Fibroblast of skin of left biceps (primary cell): ENCODE results near the gene RTEL1.

Source experiments
- DNase-seq, 2 experiments: peaks; one replicate each; pipeline ENCODE4 v3.0.0-alpha.2; 2013; ENCODE audit warnings: low read depth in 2 of 2

Gene RTEL1

DNA sequence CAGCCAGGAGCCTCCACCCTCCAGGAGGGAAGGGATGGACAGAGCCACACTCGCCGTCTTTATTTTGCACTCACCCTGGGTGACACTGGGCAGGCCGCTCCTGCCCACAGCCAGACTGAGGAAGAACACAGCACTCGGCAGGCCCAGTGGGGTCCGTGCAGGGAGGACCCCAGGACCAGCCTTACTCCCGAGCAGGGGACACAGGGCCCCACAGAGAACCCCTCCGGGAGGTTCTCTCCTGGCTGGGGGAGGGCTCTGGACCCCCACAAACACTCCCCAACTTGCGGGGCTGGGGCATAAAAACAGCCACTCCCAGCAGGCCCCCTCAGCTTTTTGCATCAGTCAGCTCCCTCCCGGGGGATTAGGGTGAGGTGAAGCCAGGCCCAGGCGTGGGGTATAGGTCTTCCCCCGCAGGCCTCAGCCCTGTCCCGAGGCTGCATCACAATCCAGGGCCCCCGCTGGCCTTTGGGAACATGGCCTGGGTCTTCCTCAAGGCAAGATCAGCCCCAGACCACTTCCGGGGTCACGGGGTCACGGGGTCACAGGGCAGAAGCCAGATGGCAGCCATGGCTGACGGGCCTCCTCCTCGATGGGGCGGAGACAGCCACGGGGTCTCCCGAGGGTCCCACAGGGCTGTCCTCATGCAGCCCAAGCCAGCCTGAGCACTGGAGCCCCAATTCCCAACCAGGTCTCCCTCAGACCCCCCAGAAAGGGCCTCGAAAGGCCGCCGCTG, 41.5 kb downstream of the RTEL1 start:
- no peak for DNase-seq

GRCh38 chr20:63700199-63701050, 42.3 kb downstream of the RTEL1 start:
- no peak for DNase-seq

DNA sequence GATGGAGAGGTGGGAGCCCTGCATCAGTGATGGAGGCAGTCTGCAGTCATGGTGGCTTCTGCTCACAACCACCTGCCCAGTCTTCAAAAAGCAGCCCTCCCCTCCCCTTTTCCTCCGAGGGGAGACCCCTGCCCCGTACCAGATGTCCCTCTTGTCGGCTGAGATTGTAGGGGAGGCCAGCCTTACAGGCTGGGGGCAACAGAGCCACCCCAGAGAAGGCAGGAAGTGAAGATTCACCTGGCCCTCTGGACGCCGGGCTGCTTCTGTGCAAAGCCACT, 42.9 kb downstream of the RTEL1 start:
- DNase-seq = no peak

- no peak for DNase-seq
These were observed 43.4 kb downstream of the RTEL1 start for GRCh38 chr20:63701329-63702035.

- no peak for DNase-seq
These were observed 44.0 kb downstream of the RTEL1 start for GRCh38 chr20:63702036-63702665.

DNA sequence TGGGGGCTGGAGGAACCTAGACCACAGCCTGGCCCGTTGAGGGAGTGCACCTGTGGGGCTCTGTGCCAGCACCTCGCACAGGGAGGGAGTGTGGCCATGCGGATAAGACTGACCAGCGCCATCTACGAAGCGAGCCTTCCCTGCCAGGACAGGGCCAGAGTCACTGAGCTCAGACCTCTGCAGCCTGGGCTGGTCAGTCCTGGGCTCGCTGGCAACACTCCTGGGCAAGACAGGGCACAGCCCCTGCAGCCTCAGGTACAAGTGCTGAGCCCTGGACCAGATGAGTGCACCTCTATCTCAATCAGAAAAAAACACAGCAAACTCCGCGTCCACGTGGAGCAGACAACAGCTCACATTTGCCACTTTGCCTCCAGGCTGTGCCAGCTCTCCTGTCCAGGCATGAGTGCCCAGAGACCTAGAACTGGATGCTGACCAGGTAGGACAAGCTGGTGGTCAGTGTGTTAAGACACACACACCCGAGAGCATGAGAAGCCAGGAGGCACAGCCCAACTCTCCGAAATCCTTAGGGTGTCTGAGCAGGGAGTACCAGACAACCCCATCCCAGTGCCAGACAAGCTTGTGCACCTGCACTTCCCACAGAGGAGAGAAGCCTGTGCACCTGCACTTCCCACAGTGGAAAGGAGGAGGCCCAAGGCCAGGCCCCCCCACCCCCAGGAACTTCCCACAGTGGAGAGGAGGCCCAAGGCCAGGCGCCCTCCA, 44.8 kb downstream of the RTEL1 start:
- no peak for DNase-seq

DNA sequence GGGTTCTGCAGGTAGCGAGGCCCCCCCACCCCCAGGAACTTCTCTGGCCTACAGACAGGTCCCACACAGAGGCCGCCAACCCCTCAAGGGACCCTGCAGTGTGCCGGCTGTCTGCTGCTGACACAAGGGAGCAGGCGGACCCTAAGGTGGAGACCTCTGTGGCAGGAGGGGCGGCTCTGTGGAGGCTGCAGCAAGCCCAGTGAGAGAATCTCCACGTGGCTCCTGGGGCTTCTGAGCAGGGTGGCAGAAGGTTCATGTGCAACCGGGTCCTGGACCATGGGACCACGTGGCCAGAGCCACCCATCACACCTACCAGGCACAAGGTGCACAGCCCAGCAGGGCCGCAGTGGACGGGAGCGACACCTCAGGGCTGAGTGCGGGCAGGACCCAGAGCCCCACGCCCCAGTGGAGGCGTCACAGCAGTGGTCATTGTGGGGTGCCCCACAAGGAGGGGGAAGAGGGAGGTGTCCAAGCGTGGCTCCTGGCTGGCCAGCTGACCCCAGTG, 45.4 kb downstream of the RTEL1 start:
- DNase-seq = no peak

DNA sequence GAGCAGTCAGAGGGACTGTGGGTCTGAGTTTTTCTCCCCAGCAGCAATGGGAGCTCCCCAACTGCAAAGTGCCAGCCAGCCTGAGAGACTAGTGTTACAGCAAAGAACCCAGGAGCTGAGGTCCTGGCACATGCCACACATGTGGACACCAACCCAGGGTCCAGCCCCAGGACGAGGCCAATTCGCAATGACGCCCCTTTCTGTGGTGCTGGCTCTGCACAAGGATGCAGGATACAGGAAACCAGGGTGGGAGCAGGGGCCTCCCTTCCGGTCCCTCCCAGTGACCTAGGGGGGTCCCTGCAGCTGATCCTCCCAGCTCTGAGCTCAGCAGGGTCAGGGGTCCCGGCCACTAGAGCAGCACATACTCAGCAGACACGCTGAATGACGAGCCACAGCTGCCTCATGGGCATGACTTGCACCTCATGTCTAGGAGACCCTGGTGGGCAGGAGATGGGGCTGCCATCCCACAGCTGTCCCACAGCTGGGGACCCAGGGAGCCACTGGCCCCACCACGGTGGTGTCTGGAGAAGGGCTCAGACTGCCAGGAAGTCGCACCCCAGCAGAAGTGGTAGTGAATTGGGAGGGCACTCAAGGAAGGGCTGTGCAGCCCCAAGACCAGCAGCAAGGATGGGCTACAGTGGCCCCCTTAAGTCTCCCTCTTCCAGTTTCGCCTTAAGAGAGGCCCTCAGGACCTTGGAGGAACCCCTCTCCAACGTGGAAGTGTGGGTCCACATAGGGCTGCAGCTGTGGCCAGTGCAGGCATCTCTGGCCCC, 46.0 kb downstream of the RTEL1 start:
- DNase-seq = no peak

DNA sequence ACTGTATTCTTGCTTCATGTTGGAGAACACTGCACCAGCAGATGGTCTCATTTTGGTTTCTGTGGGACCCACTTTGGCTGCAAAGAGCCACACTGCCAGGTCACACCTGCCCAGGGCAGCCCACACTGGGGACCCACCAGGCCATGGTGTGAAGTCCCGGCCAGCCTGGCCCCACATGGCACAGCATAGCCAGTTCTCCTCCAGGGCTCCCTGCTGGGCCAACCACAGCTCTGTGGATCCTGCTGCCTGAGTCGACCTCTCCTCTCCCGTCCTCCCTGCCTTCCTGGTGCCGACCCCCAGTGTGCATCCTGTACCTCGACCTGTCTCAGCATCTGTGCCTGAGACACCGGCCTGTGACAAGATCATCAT, 46.6 kb downstream of the RTEL1 start:
- DNase-seq = no peak

DNA sequence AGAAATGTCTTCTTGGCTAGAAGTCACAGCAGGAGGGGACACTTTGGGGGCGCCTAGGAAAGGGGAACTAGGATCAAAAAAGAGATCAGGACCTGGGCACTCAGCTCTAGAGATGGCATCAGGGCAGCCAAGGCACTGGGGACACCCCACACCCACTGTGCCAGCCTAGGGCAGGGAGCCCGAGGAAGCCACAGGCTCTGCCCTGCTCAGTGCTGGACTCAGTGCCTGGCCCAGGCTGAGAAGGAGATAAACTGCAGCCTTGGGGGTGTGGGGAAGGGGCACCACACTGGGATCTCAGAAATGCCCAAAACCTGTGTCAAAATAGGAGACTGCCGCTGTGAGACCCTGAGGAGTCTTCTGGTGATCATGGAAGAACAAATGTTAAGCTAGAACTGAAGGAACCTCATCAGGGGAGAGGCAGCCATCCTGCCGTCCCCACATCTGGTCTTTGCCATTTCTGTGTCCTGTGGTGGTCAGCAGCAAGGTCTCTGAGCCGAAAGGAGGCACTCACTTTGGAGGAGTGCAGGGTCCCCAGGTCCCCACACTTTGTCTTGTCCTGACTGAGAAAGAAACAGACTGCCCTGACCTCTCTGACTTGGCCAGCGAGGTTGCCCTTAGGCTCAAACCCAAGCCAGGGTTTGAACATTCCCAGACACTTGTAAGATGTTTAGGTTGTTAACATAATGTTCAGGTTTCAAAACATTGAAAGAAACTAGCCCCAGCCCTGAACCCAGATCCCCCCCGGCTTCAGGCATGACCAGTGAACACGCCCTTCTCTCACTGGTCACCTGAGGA, 47.3 kb downstream of the RTEL1 start:
- DNase-seq = no peak

GRCh38 chr20:63706027-63706695, 48.0 kb downstream of the RTEL1 start:
- no peak for DNase-seq

- no peak for DNase-seq
These were observed 48.9 kb downstream of the RTEL1 start for GRCh38 chr20:63706852-63707557.

DNA sequence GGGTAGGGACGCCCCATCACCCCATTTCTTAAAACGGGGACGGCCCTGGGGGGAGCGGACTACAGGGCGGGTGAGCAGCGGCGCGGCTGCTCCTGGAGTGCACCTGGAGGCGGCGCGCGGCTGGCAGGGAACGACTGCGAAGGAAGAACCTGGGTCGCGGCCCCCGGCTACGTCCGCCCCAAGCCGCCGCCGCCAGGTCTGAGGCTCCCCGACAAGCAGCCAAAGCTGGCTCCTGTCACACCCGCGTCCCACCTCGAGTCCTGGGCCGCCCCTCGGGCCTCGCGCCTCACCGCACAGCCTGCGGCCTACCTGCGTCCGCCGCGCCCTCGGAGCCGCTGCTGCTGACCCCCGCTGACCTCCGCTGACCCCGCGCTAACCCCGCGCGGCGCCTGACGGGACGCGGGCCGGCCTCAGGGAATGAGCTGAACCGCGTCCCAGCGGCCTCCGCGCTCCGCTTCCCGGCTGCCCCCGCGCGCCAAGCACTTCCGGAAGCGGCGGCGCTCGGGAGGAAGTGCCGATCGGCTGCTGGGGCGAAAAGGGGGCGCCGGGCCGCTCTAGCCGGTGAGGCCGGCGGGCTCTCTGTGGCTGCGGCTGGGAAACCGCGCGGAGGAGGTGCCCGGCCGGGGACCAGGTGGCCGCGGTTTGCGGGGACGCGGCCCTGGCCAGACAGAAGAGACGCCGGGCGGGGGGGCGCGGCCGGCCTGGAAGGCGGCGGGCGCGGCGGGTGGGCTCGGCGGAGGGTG, 49.6 kb downstream of the RTEL1 start, which contains the start of the genes ARFRP1 and ZGPAT:
Gene ARFRP1 (minus strand): TSS at position 419 of the 743 bp plus-strand sequence. CDS start 885 bp downstream, outside the sequence.
Gene ZGPAT (plus strand): TSS at position 482 of the 743 bp plus-strand sequence. CDS start 542 bp downstream, outside the sequence.
- DNase-seq = peak; percentile 37 to 38

GRCh38 chr20:63708301-63709148, 50.4 kb downstream of the RTEL1 start:
- DNase-seq = no peak

GRCh38 chr20:63709149-63709527, 51.0 kb downstream of the RTEL1 start:
- no peak for DNase-seq

GRCh38 chr20:63711085-63711645, 53.1 kb downstream of the RTEL1 start:
- no peak for DNase-seq
